ENCODE results near the gene ADGRL3.
"Not testable (repeated sequence)": the region's sequence is repeated elsewhere in the genome, so short reads cannot be mapped to it uniquely, and the experiment has no call there.

ADGRL3 gene

DNA sequence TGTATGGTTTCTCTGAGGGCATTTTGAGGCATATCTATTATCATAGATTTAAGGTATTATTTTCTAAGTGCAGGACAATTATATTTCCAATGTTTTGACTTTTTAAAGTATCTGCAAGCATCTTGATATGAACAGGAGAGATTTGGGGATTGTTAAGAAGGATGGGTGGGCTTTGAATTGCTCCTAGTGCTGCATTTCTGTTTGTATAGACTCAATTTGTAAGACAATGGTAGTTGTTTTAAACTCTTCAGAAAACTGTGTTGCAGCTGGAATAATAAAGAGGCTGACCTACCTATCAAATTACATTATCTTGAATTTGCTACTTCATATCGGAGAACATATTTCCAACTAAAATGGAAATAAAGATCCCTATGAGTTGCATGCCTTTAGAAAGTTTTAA is 570.3 kb downstream of the ADGRL3 start:
- in situ Hi-C loops (cut with HindIII; ENCODE audit: low sequenced_read_pairs): no loop called here

DNA sequence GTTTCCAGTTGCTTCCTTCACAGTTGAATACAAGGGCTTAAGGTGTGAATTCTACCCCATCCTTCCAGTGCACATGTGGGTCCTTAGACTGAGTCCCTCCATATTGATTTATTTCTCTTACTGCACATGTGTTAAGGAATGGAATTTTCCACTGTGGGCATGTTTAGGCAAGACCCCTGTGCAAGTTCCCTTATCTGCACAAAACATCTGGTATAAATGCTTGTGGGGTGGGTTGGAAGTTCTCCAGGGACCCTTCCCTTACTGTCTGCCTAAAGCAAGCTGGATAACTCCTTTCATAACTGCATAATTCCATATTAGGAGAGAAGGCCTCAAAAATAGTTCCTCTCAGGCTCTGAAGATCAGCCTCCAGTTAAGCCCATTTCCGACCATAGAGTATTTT is 570.9 kb downstream of the ADGRL3 start:
- in situ Hi-C loops (cut with HindIII; ENCODE audit: low sequenced_read_pairs): no loop called here

DNA sequence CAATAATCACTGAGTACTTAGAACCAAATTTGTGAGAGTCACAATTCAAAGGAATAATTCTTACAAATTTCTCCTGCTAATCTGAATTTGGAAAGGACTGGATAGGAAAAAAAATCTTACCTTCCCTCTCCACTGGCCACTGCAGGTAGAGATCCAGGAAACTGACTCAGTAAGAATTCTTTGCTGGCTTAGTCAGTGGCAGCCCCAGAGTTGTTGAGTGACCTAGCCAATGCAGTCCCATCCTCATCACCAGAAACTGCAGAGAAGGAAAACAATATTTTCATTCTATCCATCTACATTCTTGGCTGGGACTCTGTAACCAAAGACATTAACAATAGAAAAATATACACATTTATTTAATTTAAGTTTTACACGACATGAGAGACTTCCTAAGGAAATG is 572.0 kb downstream of the ADGRL3 start:
- in situ Hi-C loops (cut with HindIII; ENCODE audit: low sequenced_read_pairs): no loop called here

DNA sequence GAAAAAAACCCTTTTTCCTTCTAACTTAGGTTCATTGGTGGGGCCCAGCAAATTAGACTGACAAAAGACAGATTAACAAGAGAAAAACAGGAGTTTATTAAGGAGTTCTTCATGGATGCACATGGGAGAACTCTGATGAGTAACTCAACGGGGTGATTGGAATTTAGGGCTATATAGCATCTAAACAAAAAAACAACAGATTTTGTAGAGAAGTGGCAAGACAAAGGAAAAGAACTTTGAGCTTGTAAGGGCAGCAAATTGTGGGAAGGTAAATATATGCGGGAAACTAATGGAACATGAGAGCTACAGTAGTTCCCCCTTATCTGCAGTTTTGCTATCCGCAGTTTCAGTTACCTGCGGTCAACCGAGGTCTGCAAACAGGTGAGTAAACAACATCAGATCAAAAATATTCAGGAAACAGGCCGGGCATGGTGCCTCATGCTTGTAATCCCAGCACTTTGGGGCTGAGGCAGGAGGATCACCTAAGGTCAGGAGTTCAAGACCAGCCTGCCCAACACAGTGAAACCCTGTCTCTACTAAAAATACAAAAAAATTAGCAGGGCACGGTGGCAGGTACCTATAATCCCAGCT is 573.6 kb downstream of the ADGRL3 start:
- in situ Hi-C loops (cut with HindIII; ENCODE audit: low sequenced_read_pairs): no loop called here

DNA sequence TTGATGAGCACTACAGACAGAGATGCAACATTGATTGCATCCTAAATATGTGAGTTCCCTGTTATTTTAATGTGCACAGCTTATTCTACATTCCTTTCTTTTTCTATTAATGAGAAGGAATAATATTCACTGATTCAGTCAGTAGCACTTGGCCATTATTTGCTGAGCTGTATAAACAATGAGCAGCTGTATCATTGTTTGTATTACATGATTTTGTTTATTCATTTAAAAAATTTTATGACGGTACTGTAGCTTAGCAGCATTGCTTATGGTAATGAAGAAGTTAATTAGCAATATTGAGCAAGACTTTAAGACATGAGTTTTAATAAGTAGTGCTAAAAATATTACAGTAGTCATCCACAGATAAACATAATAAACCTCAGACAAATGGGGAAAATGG is 582.0 kb downstream of the ADGRL3 start:
- in situ Hi-C loops (cut with HindIII; ENCODE audit: low sequenced_read_pairs): no loop called here

DNA sequence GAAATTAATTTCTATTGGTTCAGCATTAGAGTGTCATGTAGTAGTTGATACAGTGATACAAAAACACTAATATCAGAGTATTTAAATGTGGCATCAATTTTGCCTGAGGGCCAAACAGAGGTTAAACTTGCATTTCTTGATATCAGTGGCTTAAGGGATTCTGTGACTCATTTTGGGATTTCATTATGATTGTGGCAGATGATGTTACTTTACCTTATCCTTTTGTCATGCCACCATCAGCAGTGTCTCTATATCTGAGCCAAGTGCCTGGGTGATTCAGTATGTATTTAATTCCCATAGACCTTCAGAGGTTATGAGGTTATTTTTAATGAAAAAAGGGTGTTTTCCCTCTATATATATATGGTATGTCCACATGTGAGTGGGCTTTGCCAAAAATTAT is 582.9 kb downstream of the ADGRL3 start:
- in situ Hi-C loops (cut with HindIII; ENCODE audit: low sequenced_read_pairs): no loop called here

DNA sequence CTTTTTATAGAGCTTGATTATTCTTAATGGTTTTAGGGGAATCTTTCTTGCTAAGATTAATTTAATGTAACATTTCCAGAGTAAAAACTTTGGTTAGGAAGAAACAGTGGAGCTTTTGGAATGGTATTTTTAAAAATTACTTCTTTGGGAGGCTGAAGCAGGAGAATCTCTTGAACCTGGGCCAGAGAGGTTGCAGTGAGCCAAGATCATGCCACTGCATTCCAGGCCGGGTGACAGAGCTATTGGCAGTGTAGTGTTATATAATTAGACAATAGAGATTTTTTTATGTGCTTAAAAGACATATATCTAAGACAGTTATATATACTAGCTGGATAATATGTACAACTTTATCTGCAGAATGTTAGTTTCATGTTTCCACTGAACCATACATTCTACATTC is 585.6 kb downstream of the ADGRL3 start:
- in situ Hi-C loops (cut with HindIII; ENCODE audit: low sequenced_read_pairs): no loop called here

DNA sequence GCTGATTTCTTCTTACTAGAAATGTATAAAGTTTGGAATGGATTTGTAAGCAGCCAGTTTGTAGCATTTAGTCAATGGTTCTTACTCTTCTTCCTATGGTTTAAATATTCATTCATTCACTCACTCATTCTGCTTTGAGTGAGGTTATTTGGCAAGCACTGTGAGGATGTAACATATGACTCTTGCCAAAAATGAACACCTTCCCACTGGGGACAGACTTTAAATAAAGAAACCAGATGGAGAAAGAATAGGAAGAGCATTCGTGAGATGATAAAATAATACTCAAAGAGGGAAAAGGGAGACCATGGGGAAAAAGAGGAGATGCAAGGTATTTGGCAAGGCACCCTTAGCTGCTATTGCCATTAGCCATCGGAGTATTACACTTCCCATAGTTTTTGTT is 586.1 kb downstream of the ADGRL3 start:
- in situ Hi-C loops (cut with HindIII; ENCODE audit: low sequenced_read_pairs): no loop called here

DNA sequence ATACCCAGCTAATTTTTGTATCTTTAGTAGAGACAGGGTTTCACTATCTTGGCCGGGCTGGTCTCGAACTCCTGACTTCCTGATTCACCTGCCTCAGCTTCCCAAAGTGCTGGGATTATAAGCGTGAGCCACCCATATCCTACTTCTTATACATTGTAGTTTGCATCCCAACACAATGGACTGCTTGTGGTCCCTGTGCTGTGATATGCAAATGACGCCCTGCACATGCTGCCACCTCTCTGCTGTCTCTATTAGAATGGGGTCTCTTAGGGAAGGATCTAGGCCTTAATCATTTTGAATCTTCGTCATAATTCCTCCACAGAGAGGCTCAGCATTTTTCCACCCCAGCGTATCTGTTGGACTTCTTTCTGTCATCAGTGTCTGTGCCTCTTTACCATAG is 595.9 kb downstream of the ADGRL3 start:
- in situ Hi-C loops (cut with HindIII; ENCODE audit: low sequenced_read_pairs): no loop called here

DNA sequence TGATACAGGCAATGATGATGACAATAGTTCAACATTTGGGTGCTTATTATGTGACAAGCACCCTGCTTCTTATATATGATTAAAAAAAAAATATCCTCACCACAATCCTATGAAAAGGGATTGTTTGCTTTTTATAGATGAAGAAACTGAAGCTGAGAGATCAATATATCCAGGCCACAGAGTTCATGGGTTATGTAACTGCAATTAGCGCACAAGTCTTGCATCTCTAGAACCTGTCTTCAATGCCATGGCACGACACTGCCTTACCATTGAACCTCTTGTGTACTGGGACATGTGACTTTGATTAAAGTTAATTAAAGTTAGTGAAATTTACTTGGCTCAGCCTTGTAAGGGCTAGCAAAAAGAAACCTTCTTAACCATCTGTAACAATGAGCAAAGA is 599.7 kb downstream of the ADGRL3 start:
- in situ Hi-C loops (cut with HindIII; ENCODE audit: low sequenced_read_pairs): no loop called here

DNA sequence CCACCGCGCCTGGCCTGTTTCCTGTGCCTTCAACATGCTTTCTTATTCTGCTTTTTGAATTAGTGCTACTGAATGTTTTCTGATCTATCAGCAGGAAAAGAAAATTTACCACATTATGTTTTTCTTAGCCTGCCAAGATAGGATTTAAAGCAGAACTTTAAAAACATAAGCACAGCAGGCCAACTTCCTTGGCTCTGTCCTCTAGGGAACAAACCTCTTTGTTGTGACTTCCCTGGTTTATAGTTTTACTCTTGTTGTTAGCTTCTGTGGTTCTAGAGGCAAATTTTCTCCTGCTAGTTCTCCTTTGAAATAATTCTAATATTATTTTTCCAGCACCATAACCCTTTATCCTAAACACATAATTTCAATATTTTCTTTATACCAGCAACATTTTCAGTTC is 605.1 kb downstream of the ADGRL3 start:
- in situ Hi-C loops (cut with HindIII; ENCODE audit: low sequenced_read_pairs): no loop called here

DNA sequence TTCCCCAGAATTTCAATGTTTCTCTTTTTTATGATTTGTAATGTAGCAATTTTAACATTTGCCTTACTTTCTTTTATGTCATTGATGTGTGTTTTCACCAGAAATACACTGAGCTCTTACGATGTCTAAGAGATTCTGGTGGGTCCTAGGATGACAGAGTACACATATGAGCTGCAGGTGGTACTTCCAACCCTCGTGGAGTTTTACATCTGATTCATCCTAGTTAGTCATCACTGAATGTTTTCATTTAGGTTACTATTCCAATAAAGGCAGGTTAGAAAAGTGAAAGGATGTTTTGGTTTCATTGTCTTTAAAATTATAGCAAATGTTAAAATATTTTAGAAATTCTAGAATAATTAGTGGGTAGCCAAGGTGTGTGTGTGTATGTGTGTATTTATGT is 605.9 kb downstream of the ADGRL3 start:
- in situ Hi-C loops (cut with HindIII; ENCODE audit: low sequenced_read_pairs): no loop called here

DNA sequence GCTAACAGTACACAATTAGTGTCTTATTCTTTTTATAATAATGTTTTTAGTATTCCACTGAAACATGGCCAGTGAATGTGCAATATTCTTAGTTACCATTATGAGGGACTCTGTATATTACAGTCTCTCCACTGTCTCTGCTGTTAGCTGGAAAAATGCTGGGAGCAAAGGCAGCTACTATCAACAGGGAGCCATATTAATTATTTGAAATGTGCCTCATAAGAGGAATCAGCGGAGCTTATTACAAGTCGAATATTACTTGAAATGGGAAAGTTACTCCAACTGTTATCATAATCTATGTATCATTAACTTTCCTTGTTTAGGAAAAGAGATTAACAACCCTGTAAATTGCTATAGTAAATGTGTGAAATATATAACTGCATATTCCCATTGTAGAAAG is 612.0 kb downstream of the ADGRL3 start:
- in situ Hi-C loops (cut with HindIII; ENCODE audit: low sequenced_read_pairs): no loop called here

DNA sequence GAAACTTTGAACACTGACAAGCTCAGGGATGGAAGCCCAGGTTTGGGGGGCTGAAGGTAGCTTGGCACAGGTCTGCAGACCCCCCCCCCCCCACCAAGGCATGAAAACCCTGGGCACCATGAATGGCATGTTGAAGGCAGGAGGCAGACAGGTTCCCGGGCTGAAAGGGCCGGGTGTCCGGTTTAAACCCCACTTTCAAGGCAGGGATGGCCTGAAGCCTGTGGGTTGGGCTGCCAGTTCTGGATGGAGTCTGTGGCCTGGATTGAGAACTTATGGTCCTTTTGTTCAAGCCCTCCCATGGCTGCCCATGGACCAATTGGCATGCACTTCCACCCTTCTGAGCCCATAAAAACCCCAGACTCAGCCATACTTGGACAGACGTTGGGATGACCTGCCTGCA is 616.9 kb downstream of the ADGRL3 start:
- in situ Hi-C loops (cut with HindIII; ENCODE audit: low sequenced_read_pairs): no loop called here

DNA sequence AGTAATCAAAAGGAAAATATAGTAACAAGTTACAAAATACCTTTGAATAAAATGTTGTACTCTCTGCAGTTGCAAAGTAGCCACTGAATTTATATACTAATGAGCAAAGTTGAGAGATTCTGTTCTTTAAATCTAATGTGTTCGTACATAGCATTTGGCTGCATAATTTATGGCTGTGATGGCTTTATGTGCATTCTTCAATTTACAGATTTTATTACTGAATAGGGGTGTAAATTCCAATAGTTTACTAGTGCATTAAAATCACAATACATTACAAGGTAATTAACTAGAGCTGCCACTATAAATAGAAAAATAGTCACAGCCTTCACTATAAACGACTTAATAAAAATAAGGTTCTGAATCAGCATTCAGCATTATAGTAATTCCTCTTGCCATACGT is 620.0 kb downstream of the ADGRL3 start:
- in situ Hi-C loops (cut with HindIII; ENCODE audit: low sequenced_read_pairs): no loop called here

DNA sequence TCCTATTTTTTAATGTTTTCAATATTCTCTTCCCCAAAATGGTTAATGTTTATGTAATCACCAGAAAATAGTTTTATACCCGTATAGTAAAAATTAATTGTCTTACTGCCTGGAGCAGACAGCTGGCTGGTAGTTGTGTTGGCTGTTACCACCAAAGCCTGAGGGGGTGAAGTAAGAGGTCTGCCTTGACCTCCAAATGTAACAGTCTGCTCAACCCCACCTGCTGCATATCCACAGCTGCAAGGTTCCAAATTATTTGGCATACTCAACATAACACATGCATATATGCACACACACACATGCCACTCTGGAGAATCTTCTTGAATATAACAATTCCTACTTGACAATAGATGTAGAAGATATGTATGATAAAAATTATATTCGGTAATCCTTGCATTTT is 624.3 kb downstream of the ADGRL3 start:
- in situ Hi-C loops (cut with HindIII; ENCODE audit: low sequenced_read_pairs): no loop called here

DNA sequence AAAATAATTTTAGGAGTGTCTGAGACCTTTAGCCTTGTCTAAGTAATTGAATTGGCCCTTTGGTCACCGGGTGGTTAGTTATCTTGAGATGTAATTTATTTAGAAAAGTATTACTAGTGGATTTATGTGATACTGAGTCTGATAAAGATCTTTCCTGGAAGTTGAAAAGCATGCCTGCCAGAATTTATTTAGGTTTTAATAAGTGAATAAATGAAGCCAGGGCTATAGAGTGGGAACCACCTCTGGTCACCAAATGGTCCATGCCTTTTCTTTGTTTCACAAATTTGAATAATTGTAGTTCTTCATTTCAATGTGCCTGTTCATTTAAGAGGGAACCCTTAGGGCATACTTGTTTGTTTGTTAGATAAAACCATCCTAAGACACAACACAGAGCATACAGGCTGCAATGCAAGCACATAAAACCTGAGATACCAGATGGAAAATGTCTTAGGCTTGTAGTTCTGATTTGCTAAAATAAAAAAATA is 627.8 kb downstream of the ADGRL3 start:
- in situ Hi-C loops (cut with HindIII; ENCODE audit: low sequenced_read_pairs): no loop called here

DNA sequence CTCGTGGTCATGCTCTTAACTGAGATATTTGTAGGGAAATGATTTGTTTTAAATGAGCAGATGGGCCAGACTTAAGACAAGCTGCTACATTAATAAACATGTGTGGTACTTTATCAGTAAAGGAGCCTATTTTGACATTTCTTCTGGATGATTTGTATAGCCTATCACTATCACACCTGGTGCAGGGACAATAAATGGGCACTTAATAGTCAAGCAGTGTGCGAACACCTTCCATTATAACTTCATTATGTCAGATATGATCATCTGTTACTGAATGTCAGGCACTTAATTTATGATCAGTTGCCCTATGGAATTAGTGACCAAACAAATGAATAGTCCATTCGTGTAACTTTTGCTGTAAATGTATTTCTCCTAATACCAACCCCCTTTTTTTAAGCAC is 628.8 kb downstream of the ADGRL3 start:
- in situ Hi-C loops (cut with HindIII; ENCODE audit: low sequenced_read_pairs): no loop called here

DNA sequence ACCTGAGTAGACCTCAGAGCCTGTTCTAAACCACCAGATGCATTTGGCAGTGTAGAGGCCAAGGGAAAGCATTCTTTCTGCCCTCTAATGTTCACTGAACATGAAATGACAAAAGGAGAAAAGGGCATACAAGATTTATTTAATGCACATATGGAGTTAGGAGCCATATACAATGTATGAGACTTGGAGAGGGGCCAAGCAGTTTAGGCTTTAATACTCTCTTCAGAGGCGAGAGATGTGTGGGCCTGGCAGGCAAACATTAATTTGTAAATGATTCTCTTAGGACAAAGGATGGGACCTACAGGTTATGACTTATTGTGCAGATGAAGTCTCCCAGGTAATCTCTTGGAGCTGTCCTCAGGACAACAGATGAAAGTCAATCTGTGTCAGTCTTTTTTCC is 631.9 kb downstream of the ADGRL3 start:
- in situ Hi-C loops (cut with HindIII; ENCODE audit: low sequenced_read_pairs): no loop called here

DNA sequence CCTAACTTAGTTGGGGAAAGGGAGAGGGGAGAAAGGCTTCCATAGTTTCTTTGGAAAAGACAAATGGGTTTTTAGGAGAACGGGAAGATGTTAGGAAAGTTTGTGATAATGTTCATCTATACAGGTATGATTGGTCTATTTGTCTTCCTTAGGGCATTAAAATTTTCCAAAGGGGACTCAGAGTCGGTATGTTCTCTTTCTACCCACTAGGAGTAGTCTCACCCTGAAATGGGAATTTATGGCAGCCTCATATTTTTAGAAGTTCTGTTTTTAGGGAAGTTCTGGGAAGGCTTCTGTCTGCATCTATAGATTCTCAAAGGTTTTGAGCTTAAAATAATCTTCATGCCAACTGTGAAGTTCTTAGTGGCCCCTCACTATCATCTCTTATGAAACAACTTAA is 637.3 kb downstream of the ADGRL3 start:
- in situ Hi-C loops (cut with HindIII; ENCODE audit: low sequenced_read_pairs): no loop called here

DNA sequence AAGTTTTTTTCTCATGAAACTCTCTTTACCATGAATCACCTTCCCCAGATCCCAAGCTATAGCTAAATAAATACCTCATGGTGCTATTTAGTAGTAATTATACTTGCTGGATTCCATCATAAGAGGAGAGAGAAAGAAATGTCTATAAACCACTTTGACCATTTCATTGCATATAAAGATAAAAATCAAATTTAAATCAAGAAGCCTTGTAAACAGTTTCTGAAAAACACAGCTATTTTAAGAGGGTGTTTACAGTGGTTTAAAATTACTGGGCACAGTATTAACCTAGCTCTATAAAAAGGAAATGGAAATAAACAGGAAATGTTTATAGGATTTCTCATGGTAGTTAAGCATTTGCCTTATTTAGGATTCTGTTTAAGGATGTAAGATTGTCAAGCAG is 637.9 kb downstream of the ADGRL3 start:
- in situ Hi-C loops (cut with HindIII; ENCODE audit: low sequenced_read_pairs): no loop called here

DNA sequence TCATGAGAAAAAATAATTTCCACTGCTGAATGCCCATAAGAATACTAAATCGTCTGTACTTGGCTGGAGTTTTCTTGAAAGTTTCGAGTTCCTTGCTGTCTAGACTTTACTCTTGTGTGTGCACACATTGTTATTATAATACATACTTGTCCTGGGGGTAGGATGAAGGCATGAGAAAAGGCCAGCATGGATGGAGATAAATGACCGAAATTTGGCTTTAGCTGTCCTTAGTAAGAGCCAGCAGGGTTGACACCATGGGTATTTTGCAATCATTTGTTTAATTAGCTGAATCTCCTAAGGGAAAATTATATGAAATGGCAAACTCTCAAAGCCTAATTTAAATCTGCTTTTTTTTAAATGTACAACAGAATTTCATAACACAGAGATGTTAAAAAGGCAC is 641.6 kb downstream of the ADGRL3 start:
- in situ Hi-C loops (cut with HindIII; ENCODE audit: low sequenced_read_pairs): no loop called here

DNA sequence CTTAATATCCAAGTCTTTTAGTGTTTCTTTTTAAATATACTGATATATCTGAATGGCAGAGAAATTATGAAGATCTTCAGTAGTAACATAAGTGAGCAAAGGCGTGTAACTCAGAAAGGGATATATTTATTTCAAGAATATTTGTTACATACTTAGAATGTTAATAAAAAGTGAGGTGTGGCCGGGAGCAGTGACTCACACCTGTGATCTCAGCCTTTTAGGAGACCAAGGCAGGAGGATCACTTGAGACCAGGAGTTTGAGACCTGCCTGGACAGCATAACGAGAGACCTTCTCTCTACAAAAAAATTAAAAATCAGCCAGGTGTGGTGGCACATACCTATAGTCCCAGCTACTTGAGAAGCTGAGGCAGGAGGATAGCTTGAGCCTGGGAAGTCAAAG is 651.0 kb downstream of the ADGRL3 start:
- in situ Hi-C loops (cut with HindIII; ENCODE audit: low sequenced_read_pairs): no loop called here

DNA sequence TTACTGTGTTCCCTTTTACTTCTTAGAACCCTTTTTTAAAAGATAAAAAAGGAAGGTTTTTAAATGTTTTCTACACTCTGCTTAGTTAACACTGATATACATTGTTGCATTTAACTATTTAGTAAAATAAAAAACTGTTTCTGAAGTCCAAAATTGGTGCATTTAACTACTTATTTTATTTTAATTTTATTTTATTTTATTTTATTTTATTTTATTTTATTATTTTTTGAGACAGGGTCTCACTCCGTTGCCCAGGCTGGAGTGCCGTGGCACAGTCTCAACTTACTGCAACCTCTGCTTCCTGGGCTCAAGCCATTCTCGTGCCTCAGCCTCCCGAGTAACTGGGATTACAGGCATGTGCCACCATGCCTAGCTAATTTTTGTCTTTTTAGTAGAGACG is 652.0 kb downstream of the ADGRL3 start:
- in situ Hi-C loops (cut with HindIII; ENCODE audit: low sequenced_read_pairs): not testable (repeated sequence)

Measured in endothelial cell of hepatic sinusoid (primary cell).